ENCODE data around the gene SSX2B. TPM values are rescaled to one million over a fixed set of nuclear protein-coding genes. Genes with fewer than 3 reads are reported as not detected.

The SSX2B gene, protein sequence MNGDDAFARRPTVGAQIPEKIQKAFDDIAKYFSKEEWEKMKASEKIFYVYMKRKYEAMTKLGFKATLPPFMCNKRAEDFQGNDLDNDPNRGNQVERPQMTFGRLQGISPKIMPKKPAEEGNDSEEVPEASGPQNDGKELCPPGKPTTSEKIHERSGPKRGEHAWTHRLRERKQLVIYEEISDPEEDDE
- not detected in 2 replicates for total RNA-seq

DNA sequence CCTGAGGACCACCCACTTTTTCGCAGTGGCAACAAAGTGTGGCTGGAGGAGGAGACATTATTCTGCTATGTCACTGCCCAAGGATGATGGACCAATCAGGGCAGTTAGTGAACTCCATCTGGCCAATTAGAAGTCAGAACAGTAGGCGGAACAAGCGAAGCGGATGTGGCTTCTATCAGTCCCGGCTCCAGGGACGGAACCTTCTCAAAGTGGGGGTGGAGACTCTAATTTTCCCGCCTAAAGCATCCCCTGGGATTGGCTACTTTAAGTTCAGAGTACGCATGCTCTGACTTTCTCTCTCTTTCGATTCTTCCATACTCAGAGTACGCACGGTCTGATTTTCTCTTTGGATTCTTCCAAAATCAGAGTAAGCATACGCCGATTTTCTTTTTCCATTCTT, at the start of gene SSX2B:
Gene SSX2B, plus strand, starts transcription at position 301 of the 400 bp plus-strand sequence. CDS start 1,429 bp downstream, outside the sequence.

DNA sequence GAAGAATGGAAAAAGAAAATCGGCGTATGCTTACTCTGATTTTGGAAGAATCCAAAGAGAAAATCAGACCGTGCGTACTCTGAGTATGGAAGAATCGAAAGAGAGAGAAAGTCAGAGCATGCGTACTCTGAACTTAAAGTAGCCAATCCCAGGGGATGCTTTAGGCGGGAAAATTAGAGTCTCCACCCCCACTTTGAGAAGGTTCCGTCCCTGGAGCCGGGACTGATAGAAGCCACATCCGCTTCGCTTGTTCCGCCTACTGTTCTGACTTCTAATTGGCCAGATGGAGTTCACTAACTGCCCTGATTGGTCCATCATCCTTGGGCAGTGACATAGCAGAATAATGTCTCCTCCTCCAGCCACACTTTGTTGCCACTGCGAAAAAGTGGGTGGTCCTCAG, 44.0 kb upstream of the SSX2B start, which contains the start of gene SSX2:
Gene SSX2, minus strand, starts transcription at position 101 of the 400 bp plus-strand sequence. CDS start 1,429 bp downstream, outside the sequence.

DNA sequence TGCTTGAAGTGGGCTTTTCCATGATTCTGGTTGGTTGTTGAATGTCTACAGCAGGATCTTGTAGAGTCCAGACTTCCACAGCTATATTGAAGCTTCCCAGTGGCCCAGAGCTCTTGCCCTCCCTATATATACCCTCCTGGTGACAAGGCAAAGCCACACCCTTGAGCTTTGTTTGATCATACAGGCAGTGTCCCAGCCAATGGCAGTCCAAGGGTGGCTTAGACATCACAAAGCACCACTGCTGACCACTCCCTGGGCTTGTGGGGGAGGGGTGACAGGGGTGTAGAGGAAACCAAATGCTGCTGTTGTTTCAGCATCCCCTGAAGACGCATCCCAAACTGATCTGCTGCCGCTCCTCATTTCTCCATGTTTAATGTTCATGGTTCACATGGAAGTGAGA, 46.3 kb downstream of the SSX2B start, which contains the start of gene SPANXN5:
Gene SPANXN5, minus strand, starts transcription at position 101 of the 400 bp plus-strand sequence. Its CDS starts 79 bp downstream, at position 22.

Other genes starting within 250 kb of the SSX2B start
- gene XAGE1B, start 234.2 kb upstream of the SSX2B start, total RNA-seq, result not detected in 2 replicates
- gene SSX7, start 96.4 kb upstream of the SSX2B start, total RNA-seq, result not detected in 2 replicates
- gene SSX2, start 44.1 kb upstream of the SSX2B start, total RNA-seq, result not detected in 2 replicates
- not detected in 2 replicates for gene SPANXN5, start 46.2 kb downstream of the SSX2B start, total RNA-seq
- not detected in 2 replicates for gene XAGE5, start 60.0 kb downstream of the SSX2B start, total RNA-seq
- gene XAGE3, start 116.8 kb downstream of the SSX2B start, total RNA-seq, result not detected in 2 replicates
- gene FAM156B, start 146.1 kb downstream of the SSX2B start, total RNA-seq, result 3.5 and 9.1 TPM in 2 replicates
- 4.9 and 8.2 TPM in 2 replicates for gene FAM156A, start 207.3 kb downstream of the SSX2B start, total RNA-seq